Neuronal stem cell (in vitro differentiated cells): ENCODE data around the gene EML2.

ENCODE experiments used
- DNase-seq: peaks from one replicate; pipeline ENCODE4 v3.0.0-alpha.2; 2013; ENCODE audit warnings: low spot score
- H2AFZ ChIP-seq: one replicate; pipeline ENCODE4 v1.6.1; 2013; ENCODE audit warnings: mild to moderate bottlenecking, low read length, inconsistent platforms
- H2AK5ac ChIP-seq: 2 replicates; pipeline ENCODE4 v1.6.1; 2013; ENCODE audit warnings: low read depth, mild to moderate bottlenecking, inconsistent platforms, low read length, moderate library complexity, mixed read lengths
- H2BK120ac ChIP-seq: 2 replicates; pipeline ENCODE4 v1.6.1; 2013; ENCODE audit warnings: low read depth, mild to moderate bottlenecking, inconsistent platforms, low read length, moderate library complexity, mixed read lengths
- H2BK12ac ChIP-seq: one replicate; pipeline ENCODE4 v1.6.1; 2013; ENCODE audit warnings: low read length, inconsistent platforms
- H2BK15ac ChIP-seq: 2 replicates; pipeline ENCODE4 v1.6.1; 2013; ENCODE audit warnings: mild to moderate bottlenecking, low read length, inconsistent platforms, mixed read lengths
- H2BK5ac ChIP-seq: one replicate; pipeline ENCODE4 v1.6.1; 2013; ENCODE audit warnings: inconsistent platforms, mild to moderate bottlenecking, low read length, moderate library complexity
- H3K14ac ChIP-seq: one replicate; pipeline ENCODE4 v1.6.1; 2013; ENCODE audit warnings: low read length, inconsistent platforms
- H3K18ac ChIP-seq: 2 replicates; pipeline ENCODE4 v1.6.1; 2013; ENCODE audit warnings: low read length, inconsistent platforms
- H3K23ac ChIP-seq: 2 replicates; pipeline ENCODE4 v1.6.1; 2013; ENCODE audit warnings: low read depth, mild to moderate bottlenecking, mixed read lengths, low read length, inconsistent platforms; ENCODE audit not compliant: poor library complexity
- H3K27ac ChIP-seq: replicated peaks from 3 replicates; pipeline ENCODE4 v1.5.1; 2013; ENCODE audit warnings: low read length, inconsistent platforms
- H3K27me3 ChIP-seq, 3 experiments: 2 replicates each; pipeline ENCODE4 v1.6.1; 2013; ENCODE audit warnings: low read length in 3 of 3, mild to moderate bottlenecking in 2 of 3, inconsistent platforms in 1 of 3, low read depth in 1 of 3, mixed read lengths in 1 of 3, moderate library complexity in 1 of 3; ENCODE audit not compliant: control insufficient read depth in 3 of 3, insufficient read depth in 3 of 3
- H3K36me3 ChIP-seq, 2 donors: replicated peaks in 1 of 2; 2 replicates each; pipeline ENCODE4 v1.6.1; 2013; ENCODE audit warnings: low read length in 2 of 2; ENCODE audit not compliant: control insufficient read depth in 2 of 2, insufficient read depth in 2 of 2
- H3K4ac ChIP-seq: 2 replicates; pipeline ENCODE4 v1.6.1; 2013; ENCODE audit warnings: inconsistent platforms, mild to moderate bottlenecking, low read length, moderate library complexity
- H3K4me1 ChIP-seq, 2 donors: 1 replicate in 1 of 2; 2 replicates in 1 of 2; pipeline ENCODE4 v1.6.1; 2013; ENCODE audit warnings: low read length in 2 of 2, low read depth in 1 of 2; ENCODE audit not compliant: control insufficient read depth in 2 of 2, insufficient read depth in 1 of 2
- H3K4me2 ChIP-seq: one replicate; pipeline ENCODE4 v1.6.1; 2013; ENCODE audit warnings: mild to moderate bottlenecking, low read length, inconsistent platforms; ENCODE audit not compliant: insufficient read depth, poor library complexity, severe bottlenecking
- H3K4me3 ChIP-seq, 2 donors: 2 replicates each; pipeline ENCODE4 v1.5.1; 2013; ENCODE audit warnings: low read length in 2 of 2, mild to moderate bottlenecking in 2 of 2, inconsistent platforms in 1 of 2, moderate library complexity in 1 of 2
- H3K79me1 ChIP-seq: one replicate; pipeline ENCODE4 v1.6.1; 2013; ENCODE audit warnings: low read depth, mild to moderate bottlenecking, inconsistent platforms, low read length, moderate library complexity
- H3K9ac ChIP-seq: one replicate; pipeline ENCODE4 v1.6.1; 2013; ENCODE audit warnings: mild to moderate bottlenecking, low read depth, low read length, inconsistent platforms; ENCODE audit not compliant: poor library complexity
- H3K9me3 ChIP-seq, 2 donors: replicated peaks in 1 of 2; 2 replicates each; pipeline versions ENCODE3 to v1.6.1; 2013; ENCODE audit warnings: low read length in 2 of 2, mild to moderate bottlenecking in 2 of 2, inconsistent platforms in 1 of 2, low read depth in 1 of 2, mixed read lengths in 1 of 2, moderate library complexity in 1 of 2; ENCODE audit not compliant: control insufficient read depth in 2 of 2, insufficient read depth in 1 of 2
- H4K8ac ChIP-seq: one replicate; pipeline ENCODE4 v1.6.1; 2013; ENCODE audit warnings: low read depth, mild to moderate bottlenecking, inconsistent platforms, low read length, moderate library complexity
- H4K91ac ChIP-seq: one replicate; pipeline ENCODE4 v1.6.1; 2013; ENCODE audit warnings: low read length, low read depth, mild to moderate bottlenecking, inconsistent platforms; ENCODE audit not compliant: poor library complexity
- WGBS, 2 donors: extraction: QIAGEN DNeasy Blood & Tissue Kit; methylation state at CpG; one replicate each; pipeline ENCODE4 v1.1.7; 2013; ENCODE audit warnings: missing lambda C conversion rate in 2 of 2, mixed read lengths in 1 of 2; ENCODE audit not compliant: insufficient read length in 2 of 2, insufficient replicate concordance in 1 of 2; ENCODE audit errors: extremely low coverage in 2 of 2; 5-methylcytosine and 5-hydroxymethylcytosine counted together

Gene EML2

GRCh38 chr19:45600340-45600885, 38.8 kb downstream of the EML2 start:
- Histone ChIP-seq H2BK5ac (no peak overlapping the region), H4K8ac (no peak overlapping the region), H2BK120ac (no peak overlapping the region), H3K14ac (no peak overlapping the region), H3K18ac (no peak overlapping the region), H2BK12ac (no peak overlapping the region), H3K9me3 (peaks cover 0 to 1% of the 10 kb centered on the region in 2 donors), H3K36me3 (no peaks in the 10 kb centered on the region), H3K4ac (no peak overlapping the region), H3K4me3 (no peak overlapping the region), H3K4me2 (no peak overlapping the region), H3K9ac (no peak overlapping the region), H2AK5ac (no peak overlapping the region), H4K91ac (no peak overlapping the region), H3K4me1 (peaks cover 0 to 12% of the 10 kb centered on the region in 2 donors), H3K79me1 (no peaks in the 10 kb centered on the region), H3K27me3 (peaks cover 32 to 70% (median 68%) of the 10 kb centered on the region in 3 experiments), H3K27ac (no peak overlapping the region), H3K23ac (no peak overlapping the region), H2AFZ (no peak overlapping the region), H2BK15ac (no peak overlapping the region)
- WGBS, 2 donors = 83% methylated on average over 1 of the region's 5 CpGs; no CpG with 5 or more reads in 1 of the 2 donors
- no peak for DNase-seq

- Histone ChIP-seq H2AK5ac (peak overlapping the region; percentile 56), H3K4ac (no peak overlapping the region), H3K4me2 (no peak overlapping the region), H3K23ac (no peak overlapping the region), H3K36me3 (no peaks in the 10 kb centered on the region), H3K9ac (peak overlapping the region; percentile 21), H3K9me3 (peaks cover 0 to 1% of the 10 kb centered on the region in 2 donors), H3K27me3 (peaks cover 32 to 72% (median 70%) of the 10 kb centered on the region in 3 experiments), H3K4me1 (peaks cover 0 to 12% of the 10 kb centered on the region in 2 donors), H3K79me1 (no peaks in the 10 kb centered on the region), H4K91ac (no peak overlapping the region), H4K8ac (no peak overlapping the region), H2BK15ac (no peak overlapping the region), H3K14ac (no peak overlapping the region), H2BK12ac (peak overlapping the region; percentile 41), H3K18ac (no peak overlapping the region), H3K4me3 (no peak overlapping the region), H2BK5ac (no peak overlapping the region), H2BK120ac (no peak overlapping the region), H3K27ac (no peak overlapping the region), H2AFZ (no peak overlapping the region)
- WGBS, 2 donors = no CpG with 5 or more reads among the region's 13 CpGs
- DNase-seq = no peak
These were observed 39.9 kb downstream of the EML2 start for GRCh38 chr19:45599286-45599685.

- Histone ChIP-seq H2BK120ac (no peak overlapping the region), H3K9me3 (peaks cover 0 to 1% of the 10 kb centered on the region in 2 donors), H3K27me3 (peaks cover 32 to 71% (median 70%) of the 10 kb centered on the region in 3 experiments), H2BK5ac (no peak overlapping the region), H3K4ac (no peak overlapping the region), H3K27ac (no peak overlapping the region), H2AFZ (peak overlapping the region; percentile 82), H3K4me1 (peaks cover 0 to 12% of the 10 kb centered on the region in 2 donors), H3K9ac (no peak overlapping the region), H2BK12ac (no peak overlapping the region), H2AK5ac (peak overlapping the region; percentile 19), H3K4me2 (no peak overlapping the region), H2BK15ac (peak overlapping the region; percentile 54), H3K36me3 (no peaks in the 10 kb centered on the region), H4K91ac (no peak overlapping the region), H3K4me3 (no peak overlapping the region), H3K79me1 (no peaks in the 10 kb centered on the region), H3K14ac (peak overlapping the region; percentile 25), H3K23ac (no peak overlapping the region), H4K8ac (no peak overlapping the region), H3K18ac (no peak overlapping the region)
- no CpG with 5 or more reads among the region's 22 CpGs for WGBS, 2 donors
- no peak for DNase-seq
These were observed 40.8 kb downstream of the EML2 start for GRCh38 chr19:45598267-45599001.

- peaks cover 32 to 68% (median 63%) of the 10 kb centered on the region in 3 experiments for H3K27me3 ChIP-seq
These were observed 41.6 kb downstream of the EML2 start for GRCh38 chr19:45597425-45598111.

More at GRCh38 chr19:45597425-45598111, 41.6 kb downstream of the EML2 start:
- Histone ChIP-seq H3K4me2 (no peak overlapping the region), H3K14ac (no peak overlapping the region), H2BK5ac (no peak overlapping the region), H2AK5ac (no peak overlapping the region), H2AFZ (peak overlapping the region; percentile 82), H2BK12ac (no peak overlapping the region), H3K9me3 (peaks cover 0 to 1% of the 10 kb centered on the region in 2 donors), H3K4ac (no peak overlapping the region), H3K4me1 (peaks cover 0 to 12% of the 10 kb centered on the region in 2 donors), H3K36me3 (no peaks in the 10 kb centered on the region), H2BK120ac (no peak overlapping the region), H2BK15ac (no peak overlapping the region), H4K91ac (no peak overlapping the region), H3K18ac (no peak overlapping the region), H4K8ac (no peak overlapping the region), H3K79me1 (no peaks in the 10 kb centered on the region), H3K23ac (no peak overlapping the region), H3K4me3 (no peak overlapping the region), H3K27ac (no peak overlapping the region), H3K9ac (peak overlapping the region; percentile 66)
- no CpG with 5 or more reads among the region's 5 CpGs for WGBS, 2 donors
- DNase-seq = no peak
